CD4-positive, alpha-beta T cell treated with Interleukin-6 at 100 ng/mL for 8 hours (primary cell): ENCODE results near the gene SFPQ.
A peak's percentile ranks its signal among the peaks of the same experiment; 100 is the strongest.
"Not testable (repeated sequence)": the region's sequence is repeated elsewhere in the genome, so short reads cannot be mapped to it uniquely, and the experiment has no call there.

Experiments
- DNase-seq: peaks from one replicate; pipeline ENCODE4 v3.0.0-alpha.2; 2020; ENCODE audit warnings: mixed read lengths, low spot score

Gene SFPQ, protein sequence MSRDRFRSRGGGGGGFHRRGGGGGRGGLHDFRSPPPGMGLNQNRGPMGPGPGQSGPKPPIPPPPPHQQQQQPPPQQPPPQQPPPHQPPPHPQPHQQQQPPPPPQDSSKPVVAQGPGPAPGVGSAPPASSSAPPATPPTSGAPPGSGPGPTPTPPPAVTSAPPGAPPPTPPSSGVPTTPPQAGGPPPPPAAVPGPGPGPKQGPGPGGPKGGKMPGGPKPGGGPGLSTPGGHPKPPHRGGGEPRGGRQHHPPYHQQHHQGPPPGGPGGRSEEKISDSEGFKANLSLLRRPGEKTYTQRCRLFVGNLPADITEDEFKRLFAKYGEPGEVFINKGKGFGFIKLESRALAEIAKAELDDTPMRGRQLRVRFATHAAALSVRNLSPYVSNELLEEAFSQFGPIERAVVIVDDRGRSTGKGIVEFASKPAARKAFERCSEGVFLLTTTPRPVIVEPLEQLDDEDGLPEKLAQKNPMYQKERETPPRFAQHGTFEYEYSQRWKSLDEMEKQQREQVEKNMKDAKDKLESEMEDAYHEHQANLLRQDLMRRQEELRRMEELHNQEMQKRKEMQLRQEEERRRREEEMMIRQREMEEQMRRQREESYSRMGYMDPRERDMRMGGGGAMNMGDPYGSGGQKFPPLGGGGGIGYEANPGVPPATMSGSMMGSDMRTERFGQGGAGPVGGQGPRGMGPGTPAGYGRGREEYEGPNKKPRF

DNA sequence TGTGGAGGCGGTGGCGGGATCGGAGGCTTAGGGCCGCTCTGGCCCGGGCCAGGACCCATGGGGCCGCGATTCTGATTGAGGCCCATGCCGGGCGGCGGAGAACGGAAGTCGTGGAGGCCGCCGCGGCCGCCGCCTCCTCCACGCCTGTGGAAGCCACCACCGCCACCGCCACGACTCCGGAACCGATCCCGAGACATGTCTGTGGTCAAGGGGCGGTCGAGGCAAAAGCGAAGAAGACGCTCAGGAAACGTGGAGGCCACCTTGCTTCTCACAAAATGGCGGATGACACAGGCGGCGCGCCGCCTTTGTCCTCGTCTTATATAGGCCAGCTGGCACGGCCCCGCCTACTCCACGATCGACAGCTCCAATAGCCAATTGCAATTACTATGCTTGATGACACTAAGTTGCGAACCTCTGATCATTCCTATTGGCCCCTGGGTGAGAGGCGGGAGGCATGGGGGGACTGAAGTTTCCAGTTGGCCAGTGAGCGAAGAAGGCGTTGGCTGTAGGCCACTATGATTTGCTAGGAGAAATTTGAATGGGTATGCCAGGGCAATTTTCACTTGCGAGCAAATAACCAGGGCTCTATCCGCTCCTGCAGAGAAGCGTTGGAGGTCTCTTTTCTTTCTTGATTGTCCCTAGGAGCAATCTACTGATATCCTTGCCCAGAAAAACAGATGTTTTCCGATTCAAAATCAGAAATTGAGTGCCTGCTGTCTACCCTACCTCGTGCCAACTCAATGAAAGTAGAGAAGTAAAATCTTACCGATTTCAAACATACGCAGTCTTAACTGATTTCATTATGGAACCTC lies at the start of gene SFPQ:
TSS of gene SFPQ (minus strand) at position 293 of the 812 bp plus-strand sequence. CDS start at position 197, 96 bp downstream.
- DNase-seq: peak; percentile 96

DNA sequence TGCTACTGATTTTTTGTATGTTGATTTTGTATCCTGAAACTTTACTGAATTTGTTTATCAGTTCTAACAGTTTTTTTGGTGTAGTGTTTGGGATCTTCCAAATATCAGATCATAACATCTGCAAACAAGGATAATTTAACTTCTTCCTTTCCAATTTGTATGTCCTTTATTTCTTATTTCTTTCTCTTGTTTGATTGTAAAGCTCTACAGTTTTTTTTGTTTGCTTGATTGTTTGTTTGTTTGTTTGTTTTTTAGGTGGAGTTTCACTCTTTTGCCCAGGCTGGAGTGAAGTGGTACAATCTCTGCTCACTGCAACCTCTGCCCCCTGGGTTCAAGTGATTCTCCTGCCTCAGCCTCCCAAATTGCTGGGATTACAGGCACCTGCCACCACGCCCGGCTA lies 43.8 kb upstream of the SFPQ start:
- DNase-seq: not testable (repeated sequence)

DNA sequence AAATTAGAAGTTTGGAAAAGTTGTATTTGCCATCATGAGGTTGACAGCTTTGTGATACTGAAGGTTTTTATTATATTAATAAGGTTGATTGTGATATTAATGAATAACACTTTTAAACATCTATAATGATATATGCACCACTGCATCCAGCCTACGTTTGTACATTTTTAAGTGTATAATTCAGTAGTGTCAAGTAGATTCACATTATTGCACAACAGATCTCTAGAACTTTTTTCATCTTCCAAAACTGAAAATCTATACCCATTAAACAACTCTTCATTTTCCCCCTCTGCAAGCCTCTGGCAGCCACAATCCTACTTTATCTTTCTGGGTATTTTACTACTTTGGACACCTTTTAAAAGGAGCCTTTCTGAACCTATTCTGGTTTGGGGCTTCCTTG lies 38.3 kb upstream of the SFPQ start:
- DNase-seq: no peak

DNA sequence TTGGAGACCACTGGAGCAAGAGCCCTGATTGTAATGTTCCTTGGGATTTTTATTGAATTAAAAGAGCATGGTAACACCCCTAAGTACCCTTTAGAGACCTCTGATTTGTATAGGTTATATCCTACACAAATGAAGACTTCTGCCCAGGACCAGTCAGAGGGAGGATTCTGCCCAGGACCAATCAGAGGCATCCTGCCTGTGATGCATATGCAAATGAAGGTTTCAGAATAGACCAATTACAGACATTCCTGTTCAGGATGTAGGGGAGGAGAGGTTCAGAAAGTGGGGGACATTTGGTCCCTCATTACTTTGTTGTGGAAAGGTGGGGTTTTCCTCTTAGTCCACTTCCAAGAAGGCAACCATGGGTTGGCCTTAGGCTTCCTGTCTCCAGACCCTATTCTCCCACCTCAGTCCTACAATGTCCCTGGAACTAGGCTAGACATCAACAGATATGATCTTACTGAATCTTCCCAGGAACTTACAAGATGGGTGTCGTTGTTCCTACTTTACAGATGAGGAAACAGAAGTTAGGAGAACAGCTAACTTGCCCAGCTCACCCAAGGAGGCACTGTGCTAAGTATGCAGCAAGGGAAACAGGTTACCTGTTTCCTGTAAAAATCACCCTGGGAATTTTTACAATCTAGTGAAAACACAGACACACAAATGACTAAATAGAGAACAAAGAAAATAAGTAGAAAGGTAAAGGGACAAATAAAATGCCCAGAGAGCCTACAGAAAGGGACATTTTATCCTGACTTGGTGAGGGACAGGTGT lies 36.8 kb upstream of the SFPQ start:
- DNase-seq: no peak

DNA sequence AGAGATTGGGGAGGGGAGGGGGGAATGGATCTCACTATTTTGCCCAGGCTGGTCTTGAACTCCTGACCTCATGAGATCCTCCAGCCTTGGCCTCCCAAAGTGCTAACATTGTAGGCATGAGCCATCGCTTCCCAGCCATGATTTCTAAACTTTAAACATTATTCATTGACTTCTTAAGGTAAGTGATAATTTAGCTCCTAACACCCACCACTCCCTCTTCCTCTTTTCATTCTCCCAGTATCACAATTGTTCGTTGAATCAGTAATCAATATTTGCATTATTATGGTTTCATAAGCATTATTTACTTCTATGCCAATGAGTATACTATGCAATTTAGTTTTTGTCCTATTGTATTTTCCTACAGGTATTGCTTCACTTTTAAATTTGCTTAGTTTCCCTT lies 33.6 kb upstream of the SFPQ start:
- no peak for DNase-seq

DNA sequence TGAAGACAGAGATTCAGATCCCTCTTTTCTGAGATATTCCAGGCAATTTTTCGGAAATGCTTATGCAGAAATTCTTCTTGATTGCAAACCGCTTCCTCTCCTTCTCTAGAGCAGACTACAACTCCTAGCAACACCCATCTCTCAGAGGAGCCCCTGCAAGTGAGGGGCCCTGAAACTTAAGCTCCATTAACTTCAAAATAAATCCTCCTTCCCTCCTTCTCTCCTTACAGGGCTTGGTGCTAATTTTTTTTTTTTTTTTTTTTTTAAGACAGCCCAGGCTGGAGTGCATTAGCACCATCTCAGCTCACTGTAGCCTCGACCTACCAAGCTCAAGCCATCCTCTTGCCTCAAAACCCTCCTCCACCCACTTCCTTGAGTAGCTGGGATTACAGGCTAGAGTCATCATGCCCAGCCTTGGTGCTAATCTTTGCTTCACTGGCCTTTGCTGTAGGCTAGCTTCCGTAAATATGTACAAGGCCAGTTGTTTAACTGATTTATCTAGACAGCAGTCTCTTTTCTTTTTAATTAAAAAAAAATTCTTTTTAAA lies 30.2 kb upstream of the SFPQ start:
- no peak for DNase-seq

DNA sequence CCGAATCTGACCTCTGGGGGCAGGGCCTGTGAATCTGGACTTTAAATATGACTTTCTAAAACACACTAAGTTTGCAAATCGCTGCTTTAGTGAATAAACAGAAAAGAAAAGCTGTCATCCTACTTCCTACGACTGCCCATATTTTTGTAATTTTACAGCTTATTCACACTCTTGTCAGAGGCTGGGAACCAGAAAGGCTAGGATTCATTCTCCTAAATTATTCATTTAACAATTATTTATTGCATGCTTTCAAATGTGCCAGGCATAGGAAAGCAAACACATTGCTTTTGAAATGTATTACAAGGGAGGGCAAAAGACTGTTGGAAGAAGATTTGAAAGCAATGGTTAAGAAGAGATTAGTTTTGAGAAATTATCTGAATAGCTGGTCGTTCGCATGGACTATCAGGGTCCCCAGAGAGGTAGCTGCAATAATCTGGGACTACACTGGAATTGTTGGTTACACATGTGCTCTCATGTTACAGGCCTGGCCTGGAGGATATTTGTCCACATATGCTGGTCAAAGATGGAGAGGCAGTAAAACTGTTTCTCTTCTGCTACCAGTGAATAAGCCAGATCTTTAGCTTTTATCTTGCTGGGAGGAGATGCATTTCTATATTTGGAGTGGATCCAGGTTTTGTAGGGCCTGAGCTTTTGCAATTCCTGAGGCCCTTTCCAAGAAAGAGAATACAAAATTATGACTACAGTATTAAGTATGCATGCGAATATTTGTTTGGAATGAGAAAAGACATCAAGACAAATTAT lies 29.6 kb upstream of the SFPQ start:
- no peak for DNase-seq

DNA sequence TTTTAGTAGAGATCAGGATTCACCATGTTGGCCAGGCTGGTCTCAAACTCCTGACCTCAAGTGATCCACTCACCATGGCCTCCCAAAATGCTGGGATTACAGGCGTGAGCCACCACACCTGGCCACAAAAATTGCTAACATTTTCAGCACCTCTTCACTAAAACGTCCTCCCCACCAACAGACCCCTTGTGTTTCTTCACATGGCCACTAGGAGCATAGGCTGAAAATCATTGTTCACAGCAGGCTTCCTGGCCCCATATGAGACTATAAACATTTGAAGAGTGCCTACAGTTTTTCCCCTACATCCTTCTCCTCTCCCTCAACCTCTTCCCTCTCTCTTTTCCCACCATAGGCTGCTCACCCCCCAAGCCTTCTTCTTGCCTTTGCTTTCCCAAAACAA lies 28.0 kb upstream of the SFPQ start:
- peak; percentile 12 for DNase-seq

DNA sequence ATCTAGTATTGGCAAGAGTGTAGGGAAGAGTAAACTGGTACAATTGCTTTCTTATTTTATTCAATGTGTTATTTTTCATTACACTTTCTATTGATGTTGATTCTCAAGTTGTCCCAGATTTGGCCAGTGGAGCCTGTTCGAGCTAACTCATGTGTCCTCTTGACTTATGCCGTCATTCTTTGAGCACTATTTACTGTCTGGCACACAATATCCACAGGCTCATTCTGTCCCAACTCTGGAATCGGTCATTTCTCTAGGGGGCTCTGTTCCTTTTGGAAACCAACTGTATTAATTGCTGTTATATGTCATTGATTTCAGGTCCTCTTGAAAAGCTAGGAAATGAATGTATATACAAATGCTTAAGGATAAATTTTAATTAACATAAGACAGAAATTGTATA lies 22.4 kb upstream of the SFPQ start:
- DNase-seq: no peak

DNA sequence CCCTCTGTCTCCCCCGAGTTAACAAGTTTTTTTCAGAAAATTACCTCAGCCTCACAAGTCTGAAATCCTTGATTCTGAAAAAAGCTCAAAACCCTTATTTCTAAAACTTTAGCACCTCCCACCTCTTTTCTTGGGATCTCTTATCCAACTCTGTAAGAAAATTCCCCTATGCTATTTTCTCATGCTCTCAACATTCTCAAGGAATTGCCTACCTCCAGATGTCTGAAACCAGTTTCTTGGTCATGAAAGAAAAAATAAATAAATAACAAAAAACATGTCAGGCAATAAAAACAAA lies 18.1 kb upstream of the SFPQ start:
- no peak for DNase-seq

DNA sequence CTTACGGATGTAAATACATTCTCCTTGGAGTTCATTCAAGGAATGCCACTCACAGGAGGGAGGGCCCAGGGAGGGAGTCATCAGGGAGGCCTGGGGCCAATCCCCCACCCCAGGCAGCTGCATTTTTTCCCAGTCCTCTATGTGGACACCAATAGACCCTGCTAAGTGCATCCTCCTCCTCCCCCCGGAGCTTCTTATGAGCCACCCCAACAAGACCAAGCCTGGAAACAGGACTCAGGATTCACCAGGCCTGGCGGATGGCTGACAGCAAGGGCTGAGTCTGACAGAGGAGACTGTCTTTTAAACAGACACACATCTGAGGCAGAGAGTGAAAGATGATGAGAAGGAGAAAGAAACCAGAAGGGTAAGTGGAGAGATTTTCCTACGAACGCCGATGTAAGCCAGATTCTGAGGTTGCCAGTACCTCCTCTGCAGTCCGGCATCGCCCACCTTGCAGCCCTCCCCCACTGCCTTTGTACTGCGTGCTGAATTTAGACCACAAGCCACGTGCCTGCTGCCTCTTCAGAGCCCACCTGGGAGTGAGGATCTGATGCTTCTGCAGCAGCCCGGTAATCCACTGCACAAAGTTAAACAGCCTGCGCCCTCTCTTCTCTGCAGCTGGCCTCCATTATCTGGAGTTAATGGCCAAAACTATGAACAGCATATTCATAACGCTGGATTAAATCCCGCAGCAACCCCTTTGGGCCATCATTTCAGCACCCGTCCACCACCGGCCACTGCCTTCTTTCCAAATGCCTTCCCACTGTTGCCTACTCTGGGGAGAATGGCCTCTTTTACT lies 17.6 kb upstream of the SFPQ start:
- no peak for DNase-seq

DNA sequence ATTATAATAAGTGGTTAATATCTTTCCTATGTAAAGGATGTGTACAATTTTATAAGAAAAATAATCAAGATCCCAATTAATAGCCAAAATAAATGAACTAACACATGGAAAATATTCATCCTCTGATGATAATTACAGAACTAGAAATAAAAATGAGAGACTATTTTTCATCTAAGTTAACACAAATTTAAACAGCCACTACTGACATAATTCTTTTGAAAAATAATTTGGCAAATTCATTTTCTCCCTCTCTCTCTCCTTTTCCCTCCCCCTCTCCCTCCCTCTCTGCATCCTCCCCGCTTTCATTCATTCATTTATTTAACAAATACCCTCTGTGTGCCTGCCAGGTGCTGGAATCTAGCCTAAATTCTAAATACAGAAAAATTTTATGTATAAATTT lies 10.3 kb upstream of the SFPQ start:
- DNase-seq: no peak

DNA sequence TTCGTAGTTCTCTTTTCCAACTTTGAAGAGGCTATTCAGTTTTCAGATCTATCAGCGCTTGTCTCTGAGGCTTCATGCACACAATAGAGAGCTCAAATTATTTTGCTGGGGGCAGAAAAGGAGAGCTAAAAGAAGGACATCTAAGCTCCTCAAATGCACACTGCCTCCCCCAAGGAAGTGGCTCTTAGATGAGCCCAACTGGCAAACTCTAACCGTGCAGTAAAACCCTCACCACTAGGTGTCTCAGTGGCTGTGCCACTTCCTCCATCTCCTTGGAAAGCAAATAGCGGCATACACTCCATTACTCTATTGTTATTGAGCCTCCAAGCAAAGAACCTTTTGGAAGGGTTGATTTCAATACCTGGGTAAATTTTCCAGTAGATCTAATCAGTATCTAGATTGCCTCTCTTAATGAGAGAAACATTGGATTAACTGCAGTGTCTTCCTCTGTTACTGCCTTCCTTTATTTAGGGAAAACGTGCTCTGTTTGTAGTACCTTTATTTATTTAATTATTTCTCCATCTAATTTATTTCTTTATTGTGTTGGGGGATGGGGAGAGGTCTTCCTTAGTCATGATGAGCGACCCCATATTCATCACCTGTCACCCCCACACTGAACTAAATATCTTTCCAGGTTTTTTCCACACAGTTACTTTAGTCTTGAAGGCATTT lies 9.2 kb upstream of the SFPQ start:
- peak; percentile 79 for DNase-seq

DNA sequence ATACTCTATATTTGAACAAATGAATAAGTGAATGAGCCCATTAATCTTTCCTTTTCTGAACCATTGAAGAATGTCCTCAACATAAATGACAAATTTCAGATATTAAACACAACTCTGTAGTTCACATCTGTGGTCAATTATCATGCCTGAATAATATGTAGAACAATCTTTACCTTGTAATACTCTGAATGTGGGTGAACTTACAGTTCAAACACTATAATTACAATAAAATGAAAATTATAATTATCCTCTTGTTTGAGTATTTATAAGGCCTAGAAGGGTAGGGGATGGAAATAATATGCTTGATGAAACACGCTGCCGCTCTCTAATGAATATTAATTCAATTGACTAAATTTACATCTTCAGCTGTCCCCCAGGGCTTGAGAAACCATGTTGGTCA lies 8.7 kb upstream of the SFPQ start:
- no peak for DNase-seq

DNA sequence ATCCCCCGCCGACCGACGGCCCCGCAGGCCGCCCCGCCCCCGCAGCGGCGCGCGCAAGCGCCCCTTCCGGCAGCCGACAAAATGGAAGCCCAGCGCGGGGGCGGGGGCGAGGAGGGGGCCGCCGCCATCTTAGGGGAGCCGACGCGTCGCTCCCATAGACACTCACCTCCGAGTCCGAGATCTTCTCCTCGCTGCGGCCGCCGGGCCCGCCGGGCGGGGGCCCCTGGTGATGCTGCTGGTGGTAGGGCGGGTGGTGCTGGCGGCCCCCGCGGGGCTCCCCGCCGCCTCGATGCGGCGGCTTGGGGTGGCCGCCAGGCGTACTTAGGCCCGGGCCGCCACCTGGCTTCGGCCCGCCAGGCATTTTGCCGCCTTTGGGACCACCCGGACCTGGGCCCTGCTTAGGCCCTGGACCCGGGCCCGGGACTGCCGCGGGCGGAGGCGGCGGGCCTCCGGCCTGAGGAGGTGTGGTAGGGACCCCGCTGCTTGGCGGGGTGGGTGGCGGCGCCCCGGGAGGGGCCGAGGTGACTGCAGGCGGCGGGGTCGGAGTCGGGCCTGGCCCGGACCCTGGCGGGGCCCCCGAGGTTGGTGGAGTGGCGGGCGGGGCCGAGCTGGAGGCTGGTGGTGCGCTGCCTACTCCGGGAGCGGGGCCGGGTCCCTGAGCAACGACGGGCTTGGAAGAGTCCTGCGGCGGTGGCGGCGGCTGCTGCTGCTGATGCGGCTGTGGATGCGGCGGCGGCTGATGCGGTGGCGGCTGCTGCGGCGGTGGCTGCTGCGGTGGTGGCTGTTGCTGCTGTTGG lies 691 bp downstream of the SFPQ start:
- DNase-seq: peak; percentile 84

DNA sequence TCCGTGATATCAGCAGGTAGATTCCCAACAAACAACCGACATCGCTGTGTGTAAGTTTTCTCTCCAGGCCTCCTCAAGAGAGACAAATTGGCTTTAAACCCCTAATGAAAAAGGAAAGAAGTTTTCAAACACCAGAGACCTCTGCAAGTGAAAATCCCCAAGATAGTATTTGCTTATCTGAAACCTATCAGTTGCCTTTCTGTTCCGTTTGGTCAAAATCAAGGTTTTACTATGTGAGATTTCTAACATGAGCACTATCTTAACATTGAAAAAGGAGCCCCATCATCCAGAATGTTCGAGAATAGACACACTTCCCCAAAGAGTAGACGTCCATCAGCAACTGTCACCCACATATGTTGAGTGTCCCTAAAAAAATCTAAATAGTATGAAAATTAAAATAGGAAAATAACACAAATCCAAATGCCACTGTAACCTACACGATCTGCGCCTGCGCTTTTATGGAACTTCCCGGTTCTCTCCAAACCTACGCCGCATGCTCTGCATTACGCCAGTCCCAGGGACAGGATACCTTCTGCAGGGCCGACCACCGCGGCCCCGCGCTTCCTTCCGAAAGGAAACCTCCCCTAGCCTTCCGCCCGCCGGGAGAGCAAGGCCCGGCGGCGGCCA lies 1.4 kb downstream of the SFPQ start:
- DNase-seq: no peak

DNA sequence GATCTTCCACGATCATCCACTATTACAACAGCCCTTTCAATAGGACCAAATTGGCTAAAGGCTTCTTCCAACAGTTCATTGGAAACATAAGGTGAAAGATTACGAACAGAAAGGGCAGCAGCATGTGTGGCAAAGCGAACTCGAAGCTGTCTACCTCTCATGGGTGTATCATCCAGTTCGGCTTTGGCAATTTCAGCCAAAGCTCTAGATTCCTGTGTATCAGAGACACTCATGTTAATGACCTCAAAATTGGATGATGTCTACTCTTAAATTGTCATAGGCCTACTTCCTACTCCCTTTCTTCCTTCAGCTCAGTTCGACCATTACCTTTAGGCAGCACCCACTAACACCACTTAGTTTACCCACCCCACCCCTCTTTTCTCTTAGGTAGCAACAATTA lies 2.2 kb downstream of the SFPQ start:
- no peak for DNase-seq
